Measurements from ENCODE around the gene CSRNP2.

The CSRNP2 gene

GRCh38 chr12:51098611-51099010, 15.2 kb upstream of the CSRNP2 start:
- no peak for TF ChIP-seq CTCF (conservative IDR thresholded peaks at IDR 0.05; ENCODE audit: low read depth)
- DNase-seq (ENCODE audit: low spot score) = no peak
- ChIA-PET POLR2A (ENCODE audit: low non-redundant PET) (no interaction called here), CTCF (no interaction called here)
- no peak overlapping the region for H3K27ac ChIP-seq

- ChIA-PET CTCF (interaction anchor here (0.6 kb wide), 1 partner anchor 67 kb away, joined by 3 read pairs; no protein-coding TSS in a partner anchor), POLR2A (ENCODE audit: low non-redundant PET) (no interaction called here)
- no peak overlapping the region for H3K27ac ChIP-seq
- no peak for DNase-seq (ENCODE audit: low spot score)
- TF ChIP-seq CTCF (conservative IDR thresholded peaks at IDR 0.05; ENCODE audit: low read depth) = no peak
These were observed 7.4 kb upstream of the CSRNP2 start for GRCh38 chr12:51090705-51091229.

- no peak overlapping the region for H3K27ac ChIP-seq
- TF ChIP-seq CTCF (conservative IDR thresholded peaks at IDR 0.05; ENCODE audit: low read depth) = no peak
- DNase-seq (ENCODE audit: low spot score) = no peak
- ChIA-PET POLR2A (ENCODE audit: low non-redundant PET) (no interaction called here), CTCF (no interaction called here)
These were observed 4.4 kb upstream of the CSRNP2 start for GRCh38 chr12:51087818-51088217.

GRCh38 chr12:51086933-51087332, 3.5 kb upstream of the CSRNP2 start:
- 0 out of 2 replicates have a peak overlapping the region, but pooled peaks have one; percentile 5 for H3K27ac ChIP-seq
- no peak for DNase-seq (ENCODE audit: low spot score)
- ChIA-PET POLR2A (ENCODE audit: low non-redundant PET) (no interaction called here), CTCF (no interaction called here)
- TF ChIP-seq CTCF (conservative IDR thresholded peaks at IDR 0.05; ENCODE audit: low read depth) = no peak

GRCh38 chr12:51085757-51086156, 2.4 kb upstream of the CSRNP2 start:
- DNase-seq (ENCODE audit: low spot score) = no peak
- TF ChIP-seq CTCF (conservative IDR thresholded peaks at IDR 0.05; ENCODE audit: low read depth) = no peak
- CTCF ChIA-PET = no interaction called here
- no peak overlapping the region for H3K27ac ChIP-seq
- POLR2A ChIA-PET (ENCODE audit: low non-redundant PET) = no interaction called here

- H3K27ac ChIP-seq = peak overlapping the region; percentile 82
These were observed 753 bp downstream of the CSRNP2 start for GRCh38 chr12:51082561-51083125.

More at GRCh38 chr12:51082561-51083125, 753 bp downstream of the CSRNP2 start:
- peak; percentile 45 for DNase-seq (ENCODE audit: low spot score)
- CTCF ChIA-PET = interaction anchor here (0.6 to 1.3 kb wide), 2 partner anchors 8 to 323 kb away, joined by 4 read pairs; no protein-coding TSS in a partner anchor
- no peak for TF ChIP-seq CTCF (conservative IDR thresholded peaks at IDR 0.05; ENCODE audit: low read depth)
- POLR2A ChIA-PET (ENCODE audit: low non-redundant PET) = interaction anchor here (0.6 to 1.7 kb wide), 8 partner anchors 13 to 317 kb away, joined by 3 to 7 read pairs (median 4); partner anchors contain the start of gene POU6F1
